ENCODE measurements around the gene SHCBP1L.

DNA sequence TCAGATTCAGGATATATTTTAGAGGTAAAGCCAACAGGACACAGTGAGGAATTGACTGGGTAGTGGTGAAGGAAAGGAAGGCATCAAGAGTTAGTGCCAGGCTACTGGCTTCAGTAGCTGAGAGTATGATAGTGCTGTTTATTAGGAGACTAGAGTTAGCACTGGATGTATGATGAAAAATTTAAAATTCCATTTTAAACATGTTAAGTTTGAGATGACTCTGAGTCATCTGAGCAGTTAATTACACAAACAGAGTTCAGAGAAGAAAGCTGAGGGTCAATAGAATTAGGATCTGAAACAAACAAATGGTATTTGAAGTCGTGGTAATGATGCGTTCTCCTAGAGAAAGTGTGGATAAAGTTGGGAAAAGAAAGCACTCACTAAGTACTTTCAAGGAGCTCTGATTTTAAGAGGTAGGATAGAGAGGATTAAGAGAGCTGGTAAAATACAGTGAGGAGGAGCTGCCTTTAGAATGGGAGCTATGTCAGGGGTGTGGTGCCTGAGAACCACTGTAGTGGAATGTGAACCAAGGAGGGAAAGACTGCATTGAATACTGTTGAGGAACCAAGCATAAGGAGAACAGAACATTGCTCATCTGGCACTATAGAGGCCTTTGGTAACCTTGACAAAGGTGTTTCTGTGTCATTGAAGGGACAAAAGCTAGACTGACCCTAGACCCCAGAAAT lies 21.7 kb upstream of the SHCBP1L start:
- TF ChIP-seq, protein P1, sequence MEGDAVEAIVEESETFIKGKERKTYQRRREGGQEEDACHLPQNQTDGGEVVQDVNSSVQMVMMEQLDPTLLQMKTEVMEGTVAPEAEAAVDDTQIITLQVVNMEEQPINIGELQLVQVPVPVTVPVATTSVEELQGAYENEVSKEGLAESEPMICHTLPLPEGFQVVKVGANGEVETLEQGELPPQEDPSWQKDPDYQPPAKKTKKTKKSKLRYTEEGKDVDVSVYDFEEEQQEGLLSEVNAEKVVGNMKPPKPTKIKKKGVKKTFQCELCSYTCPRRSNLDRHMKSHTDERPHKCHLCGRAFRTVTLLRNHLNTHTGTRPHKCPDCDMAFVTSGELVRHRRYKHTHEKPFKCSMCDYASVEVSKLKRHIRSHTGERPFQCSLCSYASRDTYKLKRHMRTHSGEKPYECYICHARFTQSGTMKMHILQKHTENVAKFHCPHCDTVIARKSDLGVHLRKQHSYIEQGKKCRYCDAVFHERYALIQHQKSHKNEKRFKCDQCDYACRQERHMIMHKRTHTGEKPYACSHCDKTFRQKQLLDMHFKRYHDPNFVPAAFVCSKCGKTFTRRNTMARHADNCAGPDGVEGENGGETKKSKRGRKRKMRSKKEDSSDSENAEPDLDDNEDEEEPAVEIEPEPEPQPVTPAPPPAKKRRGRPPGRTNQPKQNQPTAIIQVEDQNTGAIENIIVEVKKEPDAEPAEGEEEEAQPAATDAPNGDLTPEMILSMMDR (IDR thresholded peaks at IDR 0.05): no peak
- TF ChIP-seq POLR2A (IDR thresholded peaks at IDR 0.05): no peak

Measured in right lobe of liver (tissue), 4 donors.